HG02885 (cell line): ENCODE results near the gene KRTCAP2.
"Not testable (repeated sequence)": the region's sequence is repeated elsewhere in the genome, so short reads cannot be mapped to it uniquely, and the experiment has no call there.

Source experiments
- ATAC-seq: cut with Tn5 transposase; IDR thresholded peaks from one replicate; pipeline ENCODE4 v1.9.1; 2021; ENCODE audit warnings: mild to moderate bottlenecking; ENCODE audit not compliant: unreplicated experiment, poor library complexity

KRTCAP2 gene

GRCh38 chr1:155170806-155171205, 2.3 kb downstream of the KRTCAP2 start:
- no peak for ATAC-seq

GRCh38 chr1:155170101-155170785, 2.9 kb downstream of the KRTCAP2 start:
- no peak for ATAC-seq

GRCh38 chr1:155169541-155169940, 3.6 kb downstream of the KRTCAP2 start:
- no peak for ATAC-seq

GRCh38 chr1:155168456-155169210, 4.5 kb downstream of the KRTCAP2 start:
- no peak for ATAC-seq

- not testable (repeated sequence) for ATAC-seq
Observed at GRCh38 chr1:155168105-155168445, 5.0 kb downstream of the KRTCAP2 start.

- ATAC-seq = peak; percentile 56
Observed at GRCh38 chr1:155167166-155168104, 5.7 kb downstream of the KRTCAP2 start.

- ATAC-seq = no peak
Observed at GRCh38 chr1:155166471-155167165, 6.5 kb downstream of the KRTCAP2 start.

GRCh38 chr1:155166051-155166470, 7.0 kb downstream of the KRTCAP2 start:
- no peak for ATAC-seq

GRCh38 chr1:155164625-155165024, 8.5 kb downstream of the KRTCAP2 start:
- ATAC-seq = not testable (repeated sequence)

- not testable (repeated sequence) for ATAC-seq
Observed at GRCh38 chr1:155163785-155164184, 9.3 kb downstream of the KRTCAP2 start.

- not testable (repeated sequence) for ATAC-seq
Observed at GRCh38 chr1:155162631-155163030, 10.5 kb downstream of the KRTCAP2 start.

- ATAC-seq = no peak
Observed at GRCh38 chr1:155160128-155160527, 13.0 kb downstream of the KRTCAP2 start.

GRCh38 chr1:155158991-155159390, 14.1 kb downstream of the KRTCAP2 start:
- ATAC-seq = no peak

- not testable (repeated sequence) for ATAC-seq
Observed at GRCh38 chr1:155155996-155156643, 17.0 kb downstream of the KRTCAP2 start.

- ATAC-seq = no peak
Observed at GRCh38 chr1:155145491-155145890, 27.6 kb downstream of the KRTCAP2 start.

GRCh38 chr1:155141749-155142148, 31.4 kb downstream of the KRTCAP2 start:
- ATAC-seq = no peak

GRCh38 chr1:155140630-155140953, 32.5 kb downstream of the KRTCAP2 start:
- no peak for ATAC-seq

GRCh38 chr1:155139895-155140629, 33.0 kb downstream of the KRTCAP2 start, which contains the start of gene DPM3:
DPM3 (minus strand) TSS chr1:155140531; CDS start chr1:155140240, 291 bp downstream.
- ATAC-seq = peak; percentile 66
